B cell (primary cell): ENCODE data around the gene KIF25.

Experiments used
- CTCF ChIP-seq: fragments of 200-600 bp; IDR thresholded peaks from one replicate; pipeline ENCODE4 v1.8.0; 2022; ENCODE audit warnings: antibody characterized with exemption, mild to moderate bottlenecking
- EZH2 ChIP-seq: IDR thresholded peaks from 2 replicates; pipeline ENCODE4 v1.6.1; 2012; ENCODE audit warnings: borderline replicate concordance, low read depth, mild to moderate bottlenecking, moderate library complexity, low read length; ENCODE audit not compliant: insufficient read depth, poor library complexity, severe bottlenecking

GRCh38 chr6:168083514-168083885 is 86.0 kb downstream of the KIF25 start:
- TF ChIP-seq CTCF (no peak), EZH2 (no peak)
